A549 (cell line): ENCODE measurements around the gene PTPRK.

Experiments used
- CTCF ChIP-seq: fragments of >200 bp; sonication (Bioruptor Twin); formaldehyde crosslinking; IDR thresholded peaks from 3 replicates; pipeline ENCODE4 v1.5.1; 2016
- JUN ChIP-seq, 2 experiments: fragments of >200 bp; sonication (Bioruptor Twin); formaldehyde crosslinking; IDR thresholded peaks; 2 replicates in 1 of 2; 3 replicates in 1 of 2; pipeline ENCODE4 v1.6.1; 2016 to 2017
- POLR2A ChIP-seq: IDR thresholded peaks from 2 replicates; pipeline ENCODE4 v1.6.1; 2012; ENCODE audit warnings: mild to moderate bottlenecking, low read length
- ZSCAN20 ChIP-seq: fragments of 250-450 bp; sonication (Bioruptor Pico); IDR thresholded peaks from 2 replicates; pipeline ENCODE4 v1.8.0; 2022; ENCODE audit warnings: mild to moderate bottlenecking, moderate library complexity

- TF ChIP-seq JUN (IDR thresholded peaks at IDR 0.05) (no peak), CTCF (no peak), POLR2A (no peak), ZSCAN20 (CRISPR knock-in tag) (no peak)
Observed at GRCh38 chr6:128208078-128208477, 312.3 kb downstream of the PTPRK start.
